Measurements from ENCODE around the gene TOX2. TPM values are rescaled to one million over a fixed set of nuclear protein-coding genes. Genes with fewer than 3 reads are reported as not detected.

TOX2 gene
- total RNA-seq, 4 donors from 2014 or later: 0.40 to 3.0 (median 1.6) TPM

- Histone ChIP-seq H3K9me3 (no peaks in the 10 kb centered on the region), H3K36me3 (no peaks in the 10 kb centered on the region), H3K27ac (no peak overlapping the region), H3K27me3 (peaks cover 35% of the 10 kb centered on the region), H3K4me3 (no peak overlapping the region), H3K4me1 (peaks cover 5% of the 10 kb centered on the region)
- DNase-seq (ENCODE audit: low spot score in 2 of 2): no peak
- TF ChIP-seq EP300 (IDR thresholded peaks at IDR 0.05) (no peak), CTCF (IDR thresholded peaks at IDR 0.05) (no peak), POLR2AphosphoS5 (IDR thresholded peaks at IDR 0.05) (no peak), POLR2A (IDR thresholded peaks at IDR 0.05) (no peak)
- 72% methylated on average over 8 of the region's 8 CpGs for WGBS
Observed at GRCh38 chr20:44113618-44114376, 199.1 kb downstream of the TOX2 start.

- no peak overlapping the region for H3K4me3 ChIP-seq
- H3K27me3 ChIP-seq: peaks cover 31% of the 10 kb centered on the region
- peaks cover 5% of the 10 kb centered on the region for H3K4me1 ChIP-seq
- no peak overlapping the region for H3K27ac ChIP-seq
- no peak for TF ChIP-seq EP300 (IDR thresholded peaks at IDR 0.05)
- TF ChIP-seq POLR2A (IDR thresholded peaks at IDR 0.05): no peak
- TF ChIP-seq CTCF (IDR thresholded peaks at IDR 0.05): no peak
- no peaks in the 10 kb centered on the region for H3K9me3 ChIP-seq
- WGBS: 88% methylated on average over 7 of the region's 7 CpGs
- no peak for DNase-seq (ENCODE audit: low spot score in 2 of 2)
- no peaks in the 10 kb centered on the region for H3K36me3 ChIP-seq
Observed at GRCh38 chr20:44115181-44115580, 200.5 kb downstream of the TOX2 start.

GRCh38 chr20:44115762-44116644 is 201.4 kb downstream of the TOX2 start:
- TF ChIP-seq EP300 (IDR thresholded peaks at IDR 0.05) (no peak), POLR2A (IDR thresholded peaks at IDR 0.05) (no peak), CTCF (IDR thresholded peaks at IDR 0.05) (no peak), POLR2AphosphoS5 (IDR thresholded peaks at IDR 0.05) (no peak)
- Histone ChIP-seq H3K27me3 (peaks cover 23% of the 10 kb centered on the region), H3K36me3 (no peaks in the 10 kb centered on the region), H3K27ac (no peak overlapping the region), H3K4me3 (no peak overlapping the region), H3K9me3 (no peaks in the 10 kb centered on the region), H3K4me1 (peaks cover 5% of the 10 kb centered on the region)
- 65% methylated on average over 9 of the region's 76 CpGs for WGBS
- no peak for DNase-seq (ENCODE audit: low spot score in 2 of 2)

- Histone ChIP-seq H3K36me3 (no peaks in the 10 kb centered on the region), H3K27me3 (peaks cover 25% of the 10 kb centered on the region), H3K4me3 (no peak overlapping the region), H3K9me3 (no peaks in the 10 kb centered on the region), H3K4me1 (peaks cover 5% of the 10 kb centered on the region), H3K27ac (no peak overlapping the region)
- DNase-seq (ENCODE audit: low spot score in 2 of 2): no peak
- TF ChIP-seq CTCF (IDR thresholded peaks at IDR 0.05) (no peak), EP300 (IDR thresholded peaks at IDR 0.05) (no peak), POLR2AphosphoS5 (IDR thresholded peaks at IDR 0.05) (no peak), POLR2A (IDR thresholded peaks at IDR 0.05) (no peak)
- 84% methylated on average over 8 of the region's 8 CpGs for WGBS
Observed at GRCh38 chr20:44117296-44118184, 202.9 kb downstream of the TOX2 start.
